ENCODE results near the gene RTKN2.

RTKN2 gene

GRCh38 chr10:62196528-62196927, 72.1 kb downstream of the RTKN2 start:
- no peak for TF ChIP-seq CTCF (IDR thresholded peaks at IDR 0.05; ENCODE audit: insufficient read depth, missing control alignments)
- no peak for FAIRE-seq

GRCh38 chr10:62195675-62195926, 73.0 kb downstream of the RTKN2 start:
- no peak for TF ChIP-seq CTCF (IDR thresholded peaks at IDR 0.05; ENCODE audit: insufficient read depth, missing control alignments)
- DNase-seq (ENCODE audit: insufficient read length, low spot score) (no peak), FAIRE-seq (no peak)

More at GRCh38 chr10:62196528-62196927, 72.1 kb downstream of the RTKN2 start:
- no peak for DNase-seq (ENCODE audit: insufficient read length, low spot score)

- TF ChIP-seq CTCF (IDR thresholded peaks at IDR 0.05; ENCODE audit: insufficient read depth, missing control alignments) = no peak
- no peak for FAIRE-seq
- no peak for DNase-seq (ENCODE audit: insufficient read length, low spot score)
Measured at GRCh38 chr10:62194924-62195674, 73.5 kb downstream of the RTKN2 start.

- FAIRE-seq (no peak), DNase-seq (ENCODE audit: insufficient read length, low spot score) (no peak)
- no peak for TF ChIP-seq CTCF (IDR thresholded peaks at IDR 0.05; ENCODE audit: insufficient read depth, missing control alignments)
Measured at GRCh38 chr10:62193479-62193878, 75.2 kb downstream of the RTKN2 start.

- TF ChIP-seq CTCF (IDR thresholded peaks at IDR 0.05; ENCODE audit: insufficient read depth, missing control alignments) = no peak
- FAIRE-seq (no peak), DNase-seq (ENCODE audit: insufficient read length, low spot score) (no peak)
Measured at GRCh38 chr10:62189131-62189530, 79.5 kb downstream of the RTKN2 start.

GRCh38 chr10:62188021-62188616, 80.5 kb downstream of the RTKN2 start:
- no peak for FAIRE-seq
- no peak for DNase-seq (ENCODE audit: insufficient read length, low spot score)
- no peak for TF ChIP-seq CTCF (IDR thresholded peaks at IDR 0.05; ENCODE audit: insufficient read depth, missing control alignments)

- FAIRE-seq (no peak), DNase-seq (ENCODE audit: insufficient read length, low spot score) (no peak)
- no peak for TF ChIP-seq CTCF (IDR thresholded peaks at IDR 0.05; ENCODE audit: insufficient read depth, missing control alignments)
Measured at GRCh38 chr10:62186999-62187675, 81.5 kb downstream of the RTKN2 start.
